NCI-H146 treated with DMSO at 0.1 percent for 48 hours (cell line): ENCODE results near the gene GORASP1.
"Not testable (repeated sequence)": the region's sequence is repeated elsewhere in the genome, so short reads cannot be mapped to it uniquely, and the experiment has no call there.

ENCODE experiments used
- DNase-seq: peaks from one replicate; lab custom pipeline; 2025; ENCODE audit not compliant: unreplicated experiment; lab: John Stamatoyannopoulos, UW

GORASP1 gene

DNA sequence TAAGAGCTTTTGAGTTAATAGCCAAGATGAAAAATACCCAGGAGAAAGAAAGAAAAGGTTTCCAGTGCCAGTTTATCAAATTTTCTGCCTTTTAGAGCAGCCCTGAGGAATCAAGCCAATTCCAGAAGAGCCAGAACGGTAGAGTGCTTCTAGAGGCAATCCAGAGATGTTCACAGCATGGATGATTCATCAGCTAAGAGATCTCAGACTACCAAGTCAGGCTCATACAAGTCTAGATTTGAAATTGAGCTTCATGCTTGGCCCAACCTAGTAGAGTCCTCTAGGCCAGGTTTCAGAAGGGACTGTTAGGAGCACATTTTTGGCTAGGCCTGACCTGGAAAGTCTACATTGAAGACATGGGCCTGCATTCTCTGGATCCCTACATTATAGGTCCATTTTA, 40.1 kb downstream of the GORASP1 start:
- DNase-seq: no peak

DNA sequence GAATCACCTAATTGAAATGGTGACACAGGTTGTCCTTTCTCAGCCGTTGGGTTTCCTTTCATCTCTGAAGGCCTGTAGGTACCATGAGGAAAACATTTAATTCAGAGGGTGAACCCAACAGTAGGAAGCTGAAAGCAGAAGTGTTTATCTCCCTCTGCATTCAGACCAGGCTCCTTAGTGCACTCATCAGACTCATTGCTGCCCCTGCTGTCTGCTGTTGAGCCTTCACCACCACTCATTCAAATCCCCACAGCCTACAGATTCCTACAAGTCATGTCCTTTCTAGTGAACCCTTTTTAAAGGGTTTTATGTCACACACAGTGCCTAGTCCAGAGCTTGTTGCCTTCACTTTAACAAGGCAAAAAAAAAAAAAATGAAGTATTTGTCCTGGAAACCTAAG, 42.2 kb downstream of the GORASP1 start:
- no peak for DNase-seq

DNA sequence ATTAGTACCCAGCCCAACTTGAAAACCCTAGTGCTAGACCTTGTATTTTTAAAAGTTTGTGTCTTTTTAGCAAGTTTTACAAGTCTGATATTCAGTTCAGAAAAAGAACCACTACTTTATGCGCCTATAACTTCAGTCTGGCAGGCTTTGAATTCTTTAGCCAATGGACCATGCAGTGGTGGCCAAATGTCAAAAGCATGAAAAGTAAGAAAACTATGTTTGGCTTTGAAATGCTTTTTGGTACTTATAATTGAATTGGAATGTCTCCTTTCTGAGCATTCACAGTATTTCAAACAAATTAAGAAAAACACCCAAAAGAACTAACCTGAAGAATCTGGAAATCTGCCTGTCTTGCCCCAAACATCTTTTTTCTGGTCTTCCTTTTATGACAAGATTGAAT, 42.8 kb downstream of the GORASP1 start:
- no peak for DNase-seq

DNA sequence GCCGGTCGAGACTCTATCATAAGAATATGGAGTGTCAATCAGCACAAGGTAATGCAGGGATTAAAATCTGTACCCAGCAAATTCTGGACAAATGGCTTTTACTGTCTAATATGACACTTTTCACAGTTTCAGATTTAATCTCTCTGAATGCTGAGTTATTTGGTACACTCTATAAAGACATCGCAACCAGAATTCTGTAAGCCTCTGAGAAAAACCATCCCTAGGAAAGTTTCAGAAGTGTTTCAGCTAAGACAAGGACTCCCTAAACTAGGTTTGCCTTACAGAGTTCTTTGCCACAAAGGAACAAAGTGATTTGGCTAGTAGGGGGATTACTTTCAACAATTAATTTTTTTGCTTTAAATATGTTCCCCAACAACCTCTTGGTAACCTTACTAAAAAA, 44.3 kb downstream of the GORASP1 start:
- no peak for DNase-seq

DNA sequence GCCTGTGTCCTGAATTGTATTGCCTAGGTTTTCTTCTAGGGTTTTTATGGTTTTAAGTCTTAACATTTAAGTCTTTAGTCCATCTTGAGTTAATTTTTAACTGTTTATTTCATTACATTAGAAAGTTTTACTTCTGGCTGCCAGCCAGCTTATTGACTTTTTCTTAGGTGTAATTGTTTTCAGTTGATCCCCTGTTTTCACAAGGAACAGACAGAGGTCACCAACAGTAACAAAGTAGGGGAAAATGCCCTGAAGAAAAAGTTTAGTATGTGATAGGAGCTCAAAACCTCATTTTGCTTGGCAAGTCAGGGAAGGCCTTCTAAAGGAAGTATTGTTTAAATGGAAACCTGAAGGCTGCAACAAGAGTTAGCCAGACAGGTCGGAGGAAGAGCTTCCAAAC, 45.2 kb downstream of the GORASP1 start:
- no peak for DNase-seq

DNA sequence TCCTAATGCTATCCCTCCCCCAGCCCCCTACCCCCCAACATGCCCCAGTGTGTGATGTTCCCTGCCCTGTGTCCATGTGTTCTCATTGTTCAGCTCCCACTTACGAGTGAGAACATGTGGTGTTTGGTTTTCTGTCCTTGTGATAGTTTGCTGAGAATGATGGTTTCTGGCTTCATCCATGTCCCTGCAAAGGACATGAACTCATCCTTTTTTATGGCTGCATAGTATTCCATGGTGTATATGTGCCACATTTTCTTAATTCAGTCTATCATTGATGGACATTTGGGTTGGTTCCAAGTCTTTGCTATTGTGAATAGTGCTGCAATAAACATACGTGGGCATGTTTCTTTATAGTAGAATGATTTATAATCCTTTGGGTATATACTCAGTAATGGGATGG, 46.2 kb downstream of the GORASP1 start:
- DNase-seq: not testable (repeated sequence)

DNA sequence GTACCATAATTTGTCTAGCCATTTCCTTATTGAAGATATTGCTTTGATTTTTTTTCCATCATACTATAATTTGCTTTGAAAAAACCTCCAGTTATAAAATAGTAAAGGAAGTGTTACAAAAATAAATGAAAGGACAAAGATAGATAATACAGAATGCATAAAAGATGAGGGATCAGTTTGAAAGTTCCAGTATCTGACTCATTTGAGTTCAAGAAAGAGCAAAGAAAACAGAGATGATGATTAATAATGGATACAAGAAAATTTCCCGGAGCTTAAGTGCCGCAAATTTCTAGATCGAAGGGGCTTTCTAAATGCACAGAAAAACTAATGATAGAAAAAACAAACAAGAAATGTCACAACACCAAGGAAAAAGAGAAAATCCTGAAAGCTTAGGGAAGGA, 51.3 kb downstream of the GORASP1 start:
- no peak for DNase-seq

DNA sequence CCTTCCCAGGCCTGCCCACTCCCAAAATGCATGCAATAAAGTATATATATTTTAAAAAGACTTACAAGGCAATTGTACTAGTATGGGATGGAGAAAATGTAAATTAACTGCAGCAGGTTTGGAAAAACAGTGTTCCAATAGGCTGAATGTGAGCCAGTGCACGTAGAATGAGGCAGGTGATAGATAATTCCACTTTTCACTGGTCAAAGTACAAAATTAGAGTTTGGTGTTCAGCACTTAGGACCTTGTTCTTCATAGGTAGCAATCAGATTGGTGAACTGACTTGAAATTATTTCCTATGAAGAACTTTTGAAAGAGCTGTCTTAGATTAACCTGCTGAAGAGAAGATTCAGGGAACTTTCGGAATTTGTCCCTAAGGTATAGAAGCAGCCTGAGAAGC, 53.7 kb downstream of the GORASP1 start:
- DNase-seq: no peak

DNA sequence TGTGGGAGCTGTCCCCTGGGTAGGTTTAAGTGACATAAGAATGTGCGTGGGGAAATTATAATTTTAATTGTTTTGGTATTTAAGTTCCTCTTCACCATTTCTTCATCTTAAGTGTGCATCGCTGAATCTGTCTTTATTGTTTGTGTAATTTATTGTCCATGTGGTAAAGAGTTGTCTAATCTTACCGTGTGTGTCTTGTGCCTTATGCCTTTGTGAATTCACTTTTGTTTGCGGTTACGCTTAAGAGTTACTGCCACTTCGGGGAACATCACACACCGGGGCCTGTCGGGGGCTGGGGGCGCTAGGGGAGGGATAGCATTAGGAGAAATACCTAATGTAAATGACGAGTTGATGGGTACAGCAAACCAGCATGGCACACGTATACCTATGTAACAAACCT, 54.8 kb downstream of the GORASP1 start:
- DNase-seq: no peak

DNA sequence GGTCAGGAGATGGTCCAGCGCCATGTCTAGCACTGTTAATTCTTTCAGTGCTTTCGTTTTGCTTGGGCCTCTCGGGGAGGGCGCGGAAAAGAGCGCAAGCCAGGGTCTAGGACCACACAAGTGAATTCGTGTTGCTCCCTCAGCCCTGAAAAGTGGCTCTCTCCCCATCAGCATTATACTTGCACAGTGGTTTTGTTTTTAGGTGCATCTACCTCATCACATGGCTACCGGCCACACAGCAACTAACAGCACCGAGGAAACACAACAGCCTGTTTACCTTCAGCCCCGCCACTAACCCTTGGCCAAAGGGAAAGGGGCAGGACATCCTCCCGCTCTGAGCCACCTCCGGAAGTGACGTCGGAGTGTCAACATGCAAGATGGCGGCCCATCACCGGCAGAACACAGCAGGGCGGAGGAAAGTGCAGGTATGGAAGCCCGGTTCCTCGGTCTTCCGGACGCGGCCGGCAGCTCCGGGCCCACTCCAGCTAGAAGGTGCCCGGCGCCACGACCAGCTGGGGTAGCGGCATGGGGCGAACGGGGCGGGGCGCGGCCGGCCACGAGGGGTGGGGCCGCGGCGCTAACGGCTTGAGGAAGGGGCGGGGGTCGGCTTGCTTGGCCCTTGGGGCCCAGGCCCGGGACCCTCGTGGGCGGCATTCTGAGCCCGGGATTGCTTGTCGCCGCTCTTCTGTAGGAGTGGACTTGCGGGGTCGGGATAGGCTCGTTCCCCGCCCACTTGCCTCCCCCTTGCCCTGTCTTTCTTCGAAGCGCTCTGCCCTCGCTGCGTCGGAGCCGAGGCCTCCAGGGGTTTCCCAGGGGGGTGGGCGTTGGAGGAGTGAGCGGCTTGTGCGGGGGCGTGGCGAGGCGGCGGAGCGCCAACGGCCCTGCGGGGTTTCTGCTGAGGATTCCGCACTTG, 55.5 kb downstream of the GORASP1 start, which contains the start of the genes SCN11A and WDR48:
TSS of gene SCN11A (minus strand) at position 296 of the 913 bp plus-strand sequence. CDS start 101,582 bp downstream, outside the sequence.
TSS of gene WDR48 (plus strand) at position 368 of the 913 bp plus-strand sequence. CDS start at position 378, 10 bp downstream.
- peak; percentile 59 for DNase-seq

DNA sequence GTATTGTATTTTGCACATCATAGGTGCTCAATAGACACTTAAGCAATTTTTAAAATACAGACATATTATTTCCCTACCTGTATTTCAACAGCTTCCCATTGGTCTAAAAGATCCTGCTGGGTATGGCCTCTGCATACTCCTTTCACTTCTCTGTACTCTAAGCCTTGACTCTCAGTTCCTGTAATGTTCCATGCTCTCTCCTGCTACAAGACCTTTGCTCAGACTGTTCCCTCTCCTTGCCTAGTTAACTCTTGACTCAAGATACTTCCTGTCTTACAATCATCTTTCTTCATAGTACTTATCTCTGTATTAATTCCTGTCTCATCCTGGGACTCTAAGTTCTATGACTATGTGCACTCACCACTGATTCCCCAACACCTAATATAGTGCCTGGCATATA, 57.4 kb downstream of the GORASP1 start:
- no peak for DNase-seq
